ENCODE measurements around the gene CASTOR1.

CASTOR1 gene

DNA sequence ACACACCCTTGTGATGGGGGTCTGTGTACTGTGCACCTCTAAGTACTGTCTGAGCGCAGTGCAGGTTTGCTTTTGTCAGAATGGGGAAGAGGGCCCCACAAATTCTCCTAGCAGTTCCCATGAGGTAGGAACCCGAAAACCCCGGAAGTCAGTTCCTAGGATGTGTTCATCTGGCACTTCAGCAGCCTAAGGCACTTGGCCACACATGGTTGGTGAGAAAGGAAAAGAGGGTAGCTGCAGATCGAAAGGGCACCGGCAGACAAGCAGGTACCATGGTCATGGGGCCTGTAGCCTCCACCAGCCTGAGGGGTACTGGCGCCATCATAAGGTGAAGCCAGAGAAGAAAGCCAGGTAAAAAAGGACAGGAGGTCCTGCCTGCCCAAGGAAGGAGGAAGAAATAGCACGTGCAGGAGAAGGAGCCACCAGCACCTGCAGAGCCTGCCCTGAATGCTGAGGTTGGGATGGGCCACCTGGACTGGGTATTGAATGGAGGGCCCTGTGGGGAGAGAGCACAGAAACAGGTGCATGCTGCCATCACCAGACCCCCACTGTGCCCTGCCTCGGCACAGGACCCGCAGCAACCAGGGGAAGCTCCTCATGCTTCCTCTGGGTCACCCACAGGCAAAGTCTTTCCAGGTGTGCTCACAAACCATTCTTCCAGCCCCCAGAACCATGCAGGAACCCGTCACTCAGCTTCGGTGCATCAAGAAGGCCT lies 8.1 kb upstream of the CASTOR1 start:
- no peaks in the 10 kb centered on the region for H3K9me3 ChIP-seq
- H3K27me3 ChIP-seq = no peaks in the 10 kb centered on the region
- H3K36me3 ChIP-seq = no peaks in the 10 kb centered on the region
- no peak for DNase-seq
- no peak for TF ChIP-seq CTCF (IDR thresholded peaks at IDR 0.05; ENCODE audit: low read depth, low read length)
- peaks cover 9% of the 10 kb centered on the region for H3K4me1 ChIP-seq
- no peak overlapping the region for H3K4me3 ChIP-seq (ENCODE audit: low read depth, low read length)

DNA sequence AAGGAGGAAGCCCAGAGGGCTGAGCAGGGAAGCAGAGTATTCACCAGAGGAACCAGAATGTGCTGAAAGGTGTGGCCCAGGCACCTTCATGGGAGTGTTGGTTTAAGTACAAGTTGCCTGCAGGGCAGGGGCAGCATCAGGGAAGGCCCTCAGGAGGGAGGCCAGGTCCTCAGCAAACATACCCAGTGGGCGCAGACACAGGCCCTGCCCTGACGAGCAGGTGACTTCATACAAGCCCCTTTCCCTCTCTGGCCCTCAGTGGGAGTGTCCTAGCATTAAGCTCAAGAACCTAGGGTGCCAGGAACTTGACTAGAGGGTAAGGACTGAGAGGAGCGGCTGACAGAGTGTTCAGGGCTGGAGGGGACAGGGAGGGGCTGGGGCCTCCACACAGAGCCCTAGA lies 7.5 kb upstream of the CASTOR1 start:
- no peak for TF ChIP-seq CTCF (IDR thresholded peaks at IDR 0.05; ENCODE audit: low read depth, low read length)
- Histone ChIP-seq H3K4me3 (ENCODE audit: low read depth, low read length) (no peak overlapping the region), H3K36me3 (no peaks in the 10 kb centered on the region), H3K4me1 (peaks cover 9% of the 10 kb centered on the region), H3K27me3 (no peaks in the 10 kb centered on the region), H3K9me3 (no peaks in the 10 kb centered on the region)
- DNase-seq = no peak

- no peaks in the 10 kb centered on the region for H3K27me3 ChIP-seq
- no peaks in the 10 kb centered on the region for H3K9me3 ChIP-seq
- DNase-seq = no peak
- peaks cover 9% of the 10 kb centered on the region for H3K4me1 ChIP-seq
- no peak overlapping the region for H3K4me3 ChIP-seq (ENCODE audit: low read depth, low read length)
- TF ChIP-seq CTCF (IDR thresholded peaks at IDR 0.05; ENCODE audit: low read depth, low read length) = no peak
- H3K36me3 ChIP-seq = no peaks in the 10 kb centered on the region
Observed at GRCh38 chr22:30296324-30296723, 7.0 kb upstream of the CASTOR1 start.

DNA sequence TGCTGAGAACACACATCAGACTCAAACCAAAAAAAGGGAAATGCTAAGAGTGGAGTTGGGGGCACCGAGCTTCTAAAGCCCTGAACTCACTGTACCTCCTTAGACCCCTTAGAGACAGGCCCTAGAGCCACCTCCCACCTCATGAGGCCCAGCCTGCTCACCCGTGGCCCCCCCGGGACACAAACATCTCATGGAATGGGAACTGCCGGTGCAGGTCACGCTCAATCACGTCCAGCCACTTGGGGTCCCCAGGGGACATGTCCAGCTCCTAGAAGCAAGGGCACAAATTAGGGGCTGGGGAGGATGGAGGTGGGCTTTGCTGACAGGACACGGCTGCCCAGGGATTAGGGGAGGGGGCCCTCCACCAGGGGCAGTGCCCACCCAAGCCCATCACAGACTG lies 6.3 kb upstream of the CASTOR1 start:
- Histone ChIP-seq H3K27me3 (no peaks in the 10 kb centered on the region), H3K36me3 (no peaks in the 10 kb centered on the region), H3K4me1 (peaks cover 14% of the 10 kb centered on the region), H3K9me3 (no peaks in the 10 kb centered on the region), H3K4me3 (ENCODE audit: low read depth, low read length) (no peak overlapping the region)
- no peak for TF ChIP-seq CTCF (IDR thresholded peaks at IDR 0.05; ENCODE audit: low read depth, low read length)
- DNase-seq = no peak

- TF ChIP-seq CTCF (IDR thresholded peaks at IDR 0.05; ENCODE audit: low read depth, low read length) = no peak
- H3K27me3 ChIP-seq = no peaks in the 10 kb centered on the region
- H3K4me1 ChIP-seq = peaks cover 22% of the 10 kb centered on the region
- no peak overlapping the region for H3K4me3 ChIP-seq (ENCODE audit: low read depth, low read length)
- no peaks in the 10 kb centered on the region for H3K36me3 ChIP-seq
- no peak for DNase-seq
- H3K9me3 ChIP-seq = no peaks in the 10 kb centered on the region
Observed at GRCh38 chr22:30294830-30295229, 5.5 kb upstream of the CASTOR1 start.

GRCh38 chr22:30294066-30294465 lies 4.8 kb upstream of the CASTOR1 start:
- H3K36me3 ChIP-seq = no peaks in the 10 kb centered on the region
- DNase-seq = no peak
- no peak for TF ChIP-seq CTCF (IDR thresholded peaks at IDR 0.05; ENCODE audit: low read depth, low read length)
- H3K4me3 ChIP-seq (ENCODE audit: low read depth, low read length) = no peak overlapping the region
- no peaks in the 10 kb centered on the region for H3K9me3 ChIP-seq
- peaks cover 22% of the 10 kb centered on the region for H3K4me1 ChIP-seq
- no peaks in the 10 kb centered on the region for H3K27me3 ChIP-seq

Data from BE2C (cell line).